GM18520 (cell line): ENCODE data around the gene PICALM.
"Not testable (repeated sequence)": the region's sequence is repeated elsewhere in the genome, so short reads cannot be mapped to it uniquely, and the experiment has no call there.

Source experiments
- ATAC-seq: cut with Tn5 transposase; IDR thresholded peaks from one replicate; pipeline ENCODE4 v1.9.1; 2021; ENCODE audit not compliant: unreplicated experiment

The PICALM gene

GRCh38 chr11:85989746-85990145, 79.1 kb downstream of the PICALM start:
- ATAC-seq: no peak

GRCh38 chr11:85988780-85989179, 80.1 kb downstream of the PICALM start:
- peak; percentile 65 for ATAC-seq

GRCh38 chr11:85977751-85978160, 91.1 kb downstream of the PICALM start:
- no peak for ATAC-seq

GRCh38 chr11:85976525-85976924, 92.4 kb downstream of the PICALM start:
- no peak for ATAC-seq

- ATAC-seq: no peak
These were observed 94.8 kb downstream of the PICALM start for GRCh38 chr11:85974122-85974521.

GRCh38 chr11:85970593-85970992, 98.3 kb downstream of the PICALM start:
- ATAC-seq: no peak

- ATAC-seq: no peak
These were observed 101.4 kb downstream of the PICALM start for GRCh38 chr11:85967457-85967856.

- no peak for ATAC-seq
These were observed 103.7 kb downstream of the PICALM start for GRCh38 chr11:85965202-85965601.

GRCh38 chr11:85961930-85962363, 106.9 kb downstream of the PICALM start:
- ATAC-seq: no peak

- no peak for ATAC-seq
These were observed 107.8 kb downstream of the PICALM start for GRCh38 chr11:85961130-85961529.

- no peak for ATAC-seq
These were observed 108.2 kb downstream of the PICALM start for GRCh38 chr11:85960678-85961077.

GRCh38 chr11:85955531-85955930, 113.4 kb downstream of the PICALM start:
- ATAC-seq: no peak

- ATAC-seq: no peak
These were observed 115.3 kb downstream of the PICALM start for GRCh38 chr11:85953491-85954143.

- not testable (repeated sequence) for ATAC-seq
These were observed 116.8 kb downstream of the PICALM start for GRCh38 chr11:85952108-85952485.

GRCh38 chr11:85951428-85952107, 117.3 kb downstream of the PICALM start:
- ATAC-seq: no peak

GRCh38 chr11:85951049-85951405, 117.9 kb downstream of the PICALM start:
- ATAC-seq: no peak

GRCh38 chr11:85950317-85951048, 118.4 kb downstream of the PICALM start:
- ATAC-seq: no peak

GRCh38 chr11:85949798-85950197, 119.1 kb downstream of the PICALM start:
- ATAC-seq: no peak

GRCh38 chr11:85948884-85949283, 120.0 kb downstream of the PICALM start:
- peak; percentile 38 for ATAC-seq

GRCh38 chr11:85947431-85948272, 121.2 kb downstream of the PICALM start:
- ATAC-seq: peak; percentile 47

- ATAC-seq: no peak
These were observed 122.7 kb downstream of the PICALM start for GRCh38 chr11:85946221-85946620.
